ENCODE results near the gene MAN2B2.

- no peak for TF ChIP-seq ESRRA (IDR thresholded peaks at IDR 0.05; ENCODE audit: borderline replicate concordance, low read depth)
- TF ChIP-seq CBFB (CRISPR knock-in tag; IDR thresholded peaks at IDR 0.05) = no peak
- no peak for TF ChIP-seq EP300 (IDR thresholded peaks at IDR 0.05; ENCODE audit: low read length)
- no peak for TF ChIP-seq GATA2 (CRISPR knock-in tag; IDR thresholded peaks at IDR 0.05)
- TF ChIP-seq ZKSCAN1 (IDR thresholded peaks at IDR 0.05; ENCODE audit: low read depth, low read length) = no peak
- no peak for TF ChIP-seq BHLHE40 (IDR thresholded peaks at IDR 0.05; ENCODE audit: low read length)
Measured at GRCh38 chr4:6542951-6543350, 32.0 kb upstream of the MAN2B2 start.

Data from K562 (cell line).